ENCODE results near the gene CCDC88C. TPM values are rescaled to one million over a fixed set of nuclear protein-coding genes. Genes with fewer than 3 reads are reported as not detected.

Gene CCDC88C
- total and polyA plus RNA-seq, 2 experiments from 2014 or later = 23.6 to 60.7 TPM

DNA sequence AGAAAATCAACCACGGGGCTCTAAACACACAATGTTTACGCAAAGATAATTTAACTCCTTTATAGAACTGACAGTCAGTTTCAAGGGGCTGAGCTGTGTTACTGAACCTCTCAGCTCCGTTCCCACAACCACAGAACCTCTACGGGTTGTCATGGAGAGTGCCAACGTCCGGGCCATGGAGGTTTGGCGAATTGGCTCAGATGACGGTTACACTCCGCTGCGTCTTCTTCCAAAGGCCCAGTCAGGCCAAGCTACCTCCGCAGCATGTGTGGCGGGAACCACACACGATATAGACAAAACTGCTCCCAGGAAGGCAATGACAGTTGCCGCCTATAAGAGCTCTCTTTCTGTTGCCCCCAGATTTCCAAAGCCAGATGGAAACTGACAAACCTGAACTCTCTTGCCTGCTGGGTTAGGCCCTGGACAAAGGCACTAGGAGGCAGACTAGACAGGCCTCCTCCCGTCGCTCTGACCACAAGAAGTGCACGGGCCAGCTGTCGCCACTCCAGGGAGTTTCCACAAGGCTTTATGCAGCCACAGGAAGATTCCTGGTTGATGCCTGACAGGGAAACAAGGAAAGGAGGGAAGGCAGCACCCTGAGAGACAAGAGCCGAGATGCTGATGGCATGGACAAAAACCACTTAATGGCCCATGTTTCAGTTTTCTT, 30.3 kb downstream of the CCDC88C start:
- Histone ChIP-seq H3K27ac (ENCODE audit: low read depth) (0 out of 2 replicates have a peak overlapping the region, but pooled peaks have one; percentile 47), H2AFZ (no peak overlapping the region), H3K4me2 (0 out of 2 replicates have a peak overlapping the region, but pooled peaks have one; percentile 23), H3K4me1 (ENCODE audit: insufficient read depth) (peaks cover 29% of the 10 kb centered on the region), H3K27me3 (ENCODE audit: insufficient read depth) (no peaks in the 10 kb centered on the region), H3K79me2 (replicated peaks; ENCODE audit: insufficient read depth) (peaks cover 96% of the 10 kb centered on the region), H4K20me1 (replicated peaks; ENCODE audit: insufficient read depth) (peaks cover 28% of the 10 kb centered on the region), H3F3A (replicated peaks; ENCODE audit: low read depth) (no peaks in the 10 kb centered on the region; the same call in 1 of the 2 replicates), H3K4me3 (no peak overlapping the region), H3K9me2 (ENCODE audit: insufficient read depth) (peaks cover 1% of the 10 kb centered on the region), H3K36me3 (ENCODE audit: insufficient read depth) (no peaks in the 10 kb centered on the region; the same call in 1 of the 2 replicates)
- H3K27me3 Mint-ChIP-seq (ENCODE audit: insufficient read depth, low read depth, poor library complexity) = peaks cover 13% of the 10 kb centered on the region
- no peak for DNase-seq (ENCODE audit: low spot score)
- H3K36me3 Mint-ChIP-seq (ENCODE audit: low read depth) = no peaks in the 10 kb centered on the region; the same call in 2 of the 3 replicates
- TF ChIP-seq, protein P1, sequence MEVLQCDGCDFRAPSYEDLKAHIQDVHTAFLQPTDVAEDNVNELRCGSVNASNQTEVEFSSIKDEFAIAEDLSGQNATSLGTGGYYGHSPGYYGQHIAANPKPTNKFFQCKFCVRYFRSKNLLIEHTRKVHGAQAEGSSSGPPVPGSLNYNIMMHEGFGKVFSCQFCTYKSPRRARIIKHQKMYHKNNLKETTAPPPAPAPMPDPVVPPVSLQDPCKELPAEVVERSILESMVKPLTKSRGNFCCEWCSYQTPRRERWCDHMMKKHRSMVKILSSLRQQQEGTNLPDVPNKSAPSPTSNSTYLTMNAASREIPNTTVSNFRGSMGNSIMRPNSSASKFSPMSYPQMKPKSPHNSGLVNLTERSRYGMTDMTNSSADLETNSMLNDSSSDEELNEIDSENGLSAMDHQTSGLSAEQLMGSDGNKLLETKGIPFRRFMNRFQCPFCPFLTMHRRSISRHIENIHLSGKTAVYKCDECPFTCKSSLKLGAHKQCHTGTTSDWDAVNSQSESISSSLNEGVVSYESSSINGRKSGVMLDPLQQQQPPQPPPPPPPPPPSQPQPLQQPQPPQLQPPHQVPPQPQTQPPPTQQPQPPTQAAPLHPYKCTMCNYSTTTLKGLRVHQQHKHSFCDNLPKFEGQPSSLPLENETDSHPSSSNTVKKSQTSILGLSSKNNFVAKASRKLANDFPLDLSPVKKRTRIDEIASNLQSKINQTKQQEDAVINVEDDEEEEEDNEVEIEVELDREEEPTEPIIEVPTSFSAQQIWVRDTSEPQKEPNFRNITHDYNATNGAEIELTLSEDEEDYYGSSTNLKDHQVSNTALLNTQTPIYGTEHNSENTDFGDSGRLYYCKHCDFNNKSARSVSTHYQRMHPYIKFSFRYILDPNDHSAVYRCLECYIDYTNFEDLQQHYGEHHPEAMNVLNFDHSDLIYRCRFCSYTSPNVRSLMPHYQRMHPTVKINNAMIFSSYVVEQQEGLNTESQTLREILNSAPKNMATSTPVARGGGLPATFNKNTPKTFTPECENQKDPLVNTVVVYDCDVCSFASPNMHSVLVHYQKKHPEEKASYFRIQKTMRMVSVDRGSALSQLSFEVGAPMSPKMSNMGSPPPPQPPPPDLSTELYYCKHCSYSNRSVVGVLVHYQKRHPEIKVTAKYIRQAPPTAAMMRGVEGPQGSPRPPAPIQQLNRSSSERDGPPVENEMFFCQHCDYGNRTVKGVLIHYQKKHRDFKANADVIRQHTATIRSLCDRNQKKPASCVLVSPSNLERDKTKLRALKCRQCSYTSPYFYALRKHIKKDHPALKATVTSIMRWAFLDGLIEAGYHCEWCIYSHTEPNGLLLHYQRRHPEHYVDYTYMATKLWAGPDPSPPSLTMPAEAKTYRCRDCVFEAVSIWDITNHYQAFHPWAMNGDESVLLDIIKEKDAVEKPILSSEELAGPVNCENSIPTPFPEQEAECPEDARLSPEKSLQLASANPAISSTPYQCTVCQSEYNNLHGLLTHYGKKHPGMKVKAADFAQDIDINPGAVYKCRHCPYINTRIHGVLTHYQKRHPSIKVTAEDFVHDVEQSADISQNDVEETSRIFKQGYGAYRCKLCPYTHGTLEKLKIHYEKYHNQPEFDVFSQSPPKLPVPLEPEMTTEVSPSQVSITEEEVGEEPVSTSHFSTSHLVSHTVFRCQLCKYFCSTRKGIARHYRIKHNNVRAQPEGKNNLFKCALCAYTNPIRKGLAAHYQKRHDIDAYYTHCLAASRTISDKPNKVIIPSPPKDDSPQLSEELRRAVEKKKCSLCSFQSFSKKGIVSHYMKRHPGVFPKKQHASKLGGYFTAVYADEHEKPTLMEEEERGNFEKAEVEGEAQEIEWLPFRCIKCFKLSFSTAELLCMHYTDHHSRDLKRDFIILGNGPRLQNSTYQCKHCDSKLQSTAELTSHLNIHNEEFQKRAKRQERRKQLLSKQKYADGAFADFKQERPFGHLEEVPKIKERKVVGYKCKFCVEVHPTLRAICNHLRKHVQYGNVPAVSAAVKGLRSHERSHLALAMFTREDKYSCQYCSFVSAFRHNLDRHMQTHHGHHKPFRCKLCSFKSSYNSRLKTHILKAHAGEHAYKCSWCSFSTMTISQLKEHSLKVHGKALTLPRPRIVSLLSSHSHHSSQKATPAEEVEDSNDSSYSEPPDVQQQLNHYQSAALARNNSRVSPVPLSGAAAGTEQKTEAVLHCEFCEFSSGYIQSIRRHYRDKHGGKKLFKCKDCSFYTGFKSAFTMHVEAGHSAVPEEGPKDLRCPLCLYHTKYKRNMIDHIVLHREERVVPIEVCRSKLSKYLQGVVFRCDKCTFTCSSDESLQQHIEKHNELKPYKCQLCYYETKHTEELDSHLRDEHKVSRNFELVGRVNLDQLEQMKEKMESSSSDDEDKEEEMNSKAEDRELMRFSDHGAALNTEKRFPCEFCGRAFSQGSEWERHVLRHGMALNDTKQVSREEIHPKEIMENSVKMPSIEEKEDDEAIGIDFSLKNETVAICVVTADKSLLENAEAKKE (CRISPR knock-in tag; IDR thresholded peaks at IDR 0.05) = no peak
- TF ChIP-seq EZH2phosphoT487 (IDR thresholded peaks at IDR 0.05; ENCODE audit: unreplicated experiment) (no peak), CREB1 (CRISPR knock-in tag; IDR thresholded peaks at IDR 0.05; ENCODE audit: low read depth) (no peak), CTCF (conservative IDR thresholded peaks at IDR 0.05; ENCODE audit: low read depth in 2 of 2) (no peak), NANOG (IDR thresholded peaks at IDR 0.05; ENCODE audit: borderline replicate concordance) (no peak), STAT1 (IDR thresholded peaks at IDR 0.05; ENCODE audit: unreplicated experiment) (no peak), ZNF114 (CRISPR knock-in tag; IDR thresholded peaks at IDR 0.05) (no peak), POLR2AphosphoS5 (IDR thresholded peaks at IDR 0.05; ENCODE audit: low read depth) (no peak), ZNF331 (CRISPR knock-in tag; IDR thresholded peaks at IDR 0.05; ENCODE audit: low read depth) (no peak), EZH2 (IDR thresholded peaks at IDR 0.05; ENCODE audit: low read depth, unreplicated experiment) (no peak), JUNB (IDR thresholded peaks at IDR 0.05; ENCODE audit: unreplicated experiment) (no peak), ETS1 (IDR thresholded peaks at IDR 0.05) (no peak)
- TF ChIP-seq, protein P2, sequence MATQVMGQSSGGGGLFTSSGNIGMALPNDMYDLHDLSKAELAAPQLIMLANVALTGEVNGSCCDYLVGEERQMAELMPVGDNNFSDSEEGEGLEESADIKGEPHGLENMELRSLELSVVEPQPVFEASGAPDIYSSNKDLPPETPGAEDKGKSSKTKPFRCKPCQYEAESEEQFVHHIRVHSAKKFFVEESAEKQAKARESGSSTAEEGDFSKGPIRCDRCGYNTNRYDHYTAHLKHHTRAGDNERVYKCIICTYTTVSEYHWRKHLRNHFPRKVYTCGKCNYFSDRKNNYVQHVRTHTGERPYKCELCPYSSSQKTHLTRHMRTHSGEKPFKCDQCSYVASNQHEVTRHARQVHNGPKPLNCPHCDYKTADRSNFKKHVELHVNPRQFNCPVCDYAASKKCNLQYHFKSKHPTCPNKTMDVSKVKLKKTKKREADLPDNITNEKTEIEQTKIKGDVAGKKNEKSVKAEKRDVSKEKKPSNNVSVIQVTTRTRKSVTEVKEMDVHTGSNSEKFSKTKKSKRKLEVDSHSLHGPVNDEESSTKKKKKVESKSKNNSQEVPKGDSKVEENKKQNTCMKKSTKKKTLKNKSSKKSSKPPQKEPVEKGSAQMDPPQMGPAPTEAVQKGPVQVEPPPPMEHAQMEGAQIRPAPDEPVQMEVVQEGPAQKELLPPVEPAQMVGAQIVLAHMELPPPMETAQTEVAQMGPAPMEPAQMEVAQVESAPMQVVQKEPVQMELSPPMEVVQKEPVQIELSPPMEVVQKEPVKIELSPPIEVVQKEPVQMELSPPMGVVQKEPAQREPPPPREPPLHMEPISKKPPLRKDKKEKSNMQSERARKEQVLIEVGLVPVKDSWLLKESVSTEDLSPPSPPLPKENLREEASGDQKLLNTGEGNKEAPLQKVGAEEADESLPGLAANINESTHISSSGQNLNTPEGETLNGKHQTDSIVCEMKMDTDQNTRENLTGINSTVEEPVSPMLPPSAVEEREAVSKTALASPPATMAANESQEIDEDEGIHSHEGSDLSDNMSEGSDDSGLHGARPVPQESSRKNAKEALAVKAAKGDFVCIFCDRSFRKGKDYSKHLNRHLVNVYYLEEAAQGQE (IDR thresholded peaks at IDR 0.05; ENCODE audit: unreplicated experiment) = no peak
- 0 out of 2 replicates have a peak overlapping the region, but pooled peaks have one; percentile 13 for H3K27ac Mint-ChIP-seq
- H3K9me3 Mint-ChIP-seq = no peaks in the 10 kb centered on the region
- peaks cover 63% of the 10 kb centered on the region for H3K4me1 Mint-ChIP-seq
- no peak overlapping the region for H3K4me3 Mint-ChIP-seq
- ATAC-seq = peak; percentile 9; the same call in 2 of the 3 replicates
